GM18907 (cell line): ENCODE results near the gene PDE4D.
A peak's percentile ranks its signal among the peaks of the same experiment; 100 is the strongest.

Experiments
- ATAC-seq: cut with Tn5 transposase; IDR thresholded peaks from one replicate; pipeline ENCODE4 v1.9.1; 2021; ENCODE audit warnings: mild to moderate bottlenecking, moderate library complexity; ENCODE audit not compliant: unreplicated experiment

The PDE4D gene

GRCh38 chr5:59241119-59241518 is 652.4 kb downstream of the PDE4D start:
- ATAC-seq: no peak

GRCh38 chr5:59238126-59238902 is 655.2 kb downstream of the PDE4D start:
- ATAC-seq: peak; percentile 89

GRCh38 chr5:59236986-59237385 is 656.5 kb downstream of the PDE4D start:
- no peak for ATAC-seq

GRCh38 chr5:59236448-59236847 is 657.1 kb downstream of the PDE4D start:
- ATAC-seq: no peak

GRCh38 chr5:59234236-59234635 is 659.3 kb downstream of the PDE4D start:
- ATAC-seq: no peak

GRCh38 chr5:59231221-59231931 is 662.1 kb downstream of the PDE4D start:
- ATAC-seq: no peak

GRCh38 chr5:59222687-59223511 is 670.6 kb downstream of the PDE4D start:
- no peak for ATAC-seq

- ATAC-seq: no peak
Measured at GRCh38 chr5:59221769-59222168, 671.8 kb downstream of the PDE4D start.

- ATAC-seq: no peak
Measured at GRCh38 chr5:59218424-59219045, 675.0 kb downstream of the PDE4D start.

GRCh38 chr5:59216841-59217240 is 676.7 kb downstream of the PDE4D start:
- ATAC-seq: no peak

GRCh38 chr5:59212596-59212995 is 680.9 kb downstream of the PDE4D start:
- no peak for ATAC-seq

GRCh38 chr5:59209758-59210359 is 683.7 kb downstream of the PDE4D start:
- ATAC-seq: no peak

- no peak for ATAC-seq
Measured at GRCh38 chr5:59208474-59208873, 685.1 kb downstream of the PDE4D start.

GRCh38 chr5:59207401-59207800 is 686.1 kb downstream of the PDE4D start:
- no peak for ATAC-seq

GRCh38 chr5:59206132-59206581 is 687.4 kb downstream of the PDE4D start:
- ATAC-seq: no peak

GRCh38 chr5:59204114-59204897 is 689.2 kb downstream of the PDE4D start:
- no peak for ATAC-seq

- ATAC-seq: no peak
Measured at GRCh38 chr5:59199868-59200267, 693.7 kb downstream of the PDE4D start.

GRCh38 chr5:59198832-59199231 is 694.7 kb downstream of the PDE4D start:
- ATAC-seq: no peak

GRCh38 chr5:59198365-59198764 is 695.2 kb downstream of the PDE4D start:
- no peak for ATAC-seq

- no peak for ATAC-seq
Measured at GRCh38 chr5:59197911-59198310, 695.6 kb downstream of the PDE4D start.
